GM18873 (cell line): Measurements from ENCODE around the gene CPA4.

Source experiments
- ATAC-seq: cut with Tn5 transposase; IDR thresholded peaks from one replicate; pipeline ENCODE4 v1.9.1; 2021; ENCODE audit warnings: mild to moderate bottlenecking, moderate library complexity, moderate number of reproducible peaks; ENCODE audit not compliant: unreplicated experiment, low FRiP score

CPA4 gene

GRCh38 chr7:130338233-130338632, 45.3 kb downstream of the CPA4 start:
- ATAC-seq = no peak

GRCh38 chr7:130341882-130342281, 48.9 kb downstream of the CPA4 start:
- ATAC-seq = no peak

GRCh38 chr7:130342701-130343380, 49.9 kb downstream of the CPA4 start:
- no peak for ATAC-seq

GRCh38 chr7:130344271-130344866, 51.4 kb downstream of the CPA4 start, which contains the start of gene CPA5:
Gene CPA5, plus strand, starts transcription at chr7:130344816. Its CDS starts 1,670 bp downstream, at chr7:130346486.
- no peak for ATAC-seq

GRCh38 chr7:130345136-130345535, 52.2 kb downstream of the CPA4 start:
- ATAC-seq = no peak

GRCh38 chr7:130345725-130346124, 52.8 kb downstream of the CPA4 start:
- no peak for ATAC-seq

- no peak for ATAC-seq
Measured at GRCh38 chr7:130346177-130346905, 53.4 kb downstream of the CPA4 start.

GRCh38 chr7:130346941-130347340, 54.0 kb downstream of the CPA4 start:
- no peak for ATAC-seq

- no peak for ATAC-seq
Measured at GRCh38 chr7:130349911-130350782, 57.2 kb downstream of the CPA4 start.

- no peak for ATAC-seq
Measured at GRCh38 chr7:130350945-130351790, 58.2 kb downstream of the CPA4 start.

GRCh38 chr7:130351791-130352090, 58.8 kb downstream of the CPA4 start:
- ATAC-seq = no peak

- ATAC-seq = no peak
Measured at GRCh38 chr7:130352194-130353074, 59.5 kb downstream of the CPA4 start.

GRCh38 chr7:130353196-130353595, 60.2 kb downstream of the CPA4 start:
- ATAC-seq = no peak

- no peak for ATAC-seq
Measured at GRCh38 chr7:130356121-130356875, 63.3 kb downstream of the CPA4 start.

- ATAC-seq = no peak
Measured at GRCh38 chr7:130356876-130357611, 64.1 kb downstream of the CPA4 start.

- ATAC-seq = no peak
Measured at GRCh38 chr7:130358471-130358870, 65.5 kb downstream of the CPA4 start.

GRCh38 chr7:130359276-130359857, 66.4 kb downstream of the CPA4 start:
- no peak for ATAC-seq
